ENCODE measurements around the gene STX5.

DNA sequence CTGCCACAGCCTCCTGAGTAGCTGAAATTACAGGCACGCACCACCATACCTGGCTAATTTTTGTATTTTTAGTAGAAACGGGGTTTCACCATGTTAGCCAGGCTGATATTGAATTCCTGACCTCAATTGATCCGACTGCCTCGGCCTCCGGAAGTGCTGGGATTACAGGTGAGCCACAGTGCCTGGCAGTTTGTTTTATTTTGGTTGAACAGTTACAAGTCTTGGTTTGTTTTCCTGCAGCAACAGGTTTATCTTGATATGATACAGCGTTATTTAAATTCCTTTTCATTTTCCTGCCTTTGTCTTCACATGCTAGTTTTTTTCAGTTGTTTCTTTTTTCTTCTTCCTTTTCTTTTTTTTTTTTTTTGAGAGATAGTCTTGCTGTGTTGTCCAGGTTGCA, 44.9 kb upstream of the STX5 start:
- TF ChIP-seq CTCF (IDR thresholded peaks at IDR 0.05) (no peak), POLR2A (IDR thresholded peaks at IDR 0.05) (no peak)

Data from body of pancreas (tissue), 4 donors.